ENCODE data around the gene GJB5. TPM values are rescaled to one million over a fixed set of nuclear protein-coding genes. Genes with fewer than 3 reads are reported as not detected.

Gene GJB5
- polyA plus RNA-seq, 1 donor from 2014 or later, result not detected

- no peak overlapping the region for H3K4me2 ChIP-seq (ENCODE audit: low read length)
- H3K36me3 ChIP-seq (ENCODE audit: insufficient read depth, low read length), result no peaks in the 10 kb centered on the region
- no peaks in the 10 kb centered on the region for H4K20me1 ChIP-seq (ENCODE audit: insufficient read depth)
- no peaks in the 10 kb centered on the region for H3F3A ChIP-seq (ENCODE audit: insufficient read depth, low read length, poor library complexity, severe bottlenecking)
- no peak overlapping the region for H2AFZ ChIP-seq (ENCODE audit: low read depth, low read length)
- no peaks in the 10 kb centered on the region for H3K9me2 ChIP-seq (ENCODE audit: insufficient read depth, low read length)
- no peaks in the 10 kb centered on the region for H3K79me2 ChIP-seq (replicated peaks; ENCODE audit: insufficient read depth, low read length)
- TF ChIP-seq EP300 (conservative IDR thresholded peaks at IDR 0.05; ENCODE audit: poor library complexity, severe bottlenecking) (no peak), TAF1 (IDR thresholded peaks at IDR 0.05; ENCODE audit: low read depth) (no peak), SMC3 (conservative IDR thresholded peaks at IDR 0.05; ENCODE audit: poor library complexity) (no peak), RAD21 (conservative IDR thresholded peaks at IDR 0.05) (no peak), POLR2AphosphoS5 (IDR thresholded peaks at IDR 0.05) (no peak), EZH2 (IDR thresholded peaks at IDR 0.05; ENCODE audit: borderline replicate concordance, insufficient read depth, low read length, poor library complexity, severe bottlenecking) (no peak), MXI1 (conservative IDR thresholded peaks at IDR 0.05; ENCODE audit: poor library complexity, severe bottlenecking) (no peak), CTCF (IDR thresholded peaks at IDR 0.05; ENCODE audit: poor library complexity, severe bottlenecking) (no peak), REST (IDR thresholded peaks at IDR 0.05; ENCODE audit: borderline replicate concordance) (no peak)
- H3K9me3 ChIP-seq (ENCODE audit: low read length), result no peaks in the 10 kb centered on the region
- no peak overlapping the region for H3K9ac ChIP-seq (ENCODE audit: low read length)
- no peaks in the 10 kb centered on the region for H3K27me3 ChIP-seq (ENCODE audit: insufficient read depth, low read depth, low read length)
- H3K4me3 ChIP-seq (ENCODE audit: low read length), result no peak overlapping the region
- no peak overlapping the region for H3K27ac ChIP-seq (ENCODE audit: low read length)
Measured at GRCh38 chr1:34743775-34744174, 11.1 kb upstream of the GJB5 start.

- Histone ChIP-seq H3K27me3 (ENCODE audit: insufficient read depth, low read depth, low read length) (no peaks in the 10 kb centered on the region), H4K20me1 (ENCODE audit: insufficient read depth) (no peaks in the 10 kb centered on the region)
Measured at GRCh38 chr1:34744851-34745250, 10.0 kb upstream of the GJB5 start.

More at GRCh38 chr1:34744851-34745250, 10.0 kb upstream of the GJB5 start:
- Histone ChIP-seq H3K27ac (ENCODE audit: low read length) (no peak overlapping the region), H3K36me3 (ENCODE audit: insufficient read depth, low read length) (no peaks in the 10 kb centered on the region), H3F3A (ENCODE audit: insufficient read depth, low read length, poor library complexity, severe bottlenecking) (no peaks in the 10 kb centered on the region), H3K9me2 (ENCODE audit: insufficient read depth, low read length) (no peaks in the 10 kb centered on the region), H2AFZ (ENCODE audit: low read depth, low read length) (no peak overlapping the region), H3K4me3 (ENCODE audit: low read length) (no peak overlapping the region), H3K9me3 (ENCODE audit: low read length) (no peaks in the 10 kb centered on the region), H3K4me2 (ENCODE audit: low read length) (no peak overlapping the region), H3K9ac (ENCODE audit: low read length) (no peak overlapping the region), H3K79me2 (replicated peaks; ENCODE audit: insufficient read depth, low read length) (no peaks in the 10 kb centered on the region)
- TF ChIP-seq POLR2AphosphoS5 (IDR thresholded peaks at IDR 0.05) (no peak), RAD21 (conservative IDR thresholded peaks at IDR 0.05) (no peak), TAF1 (IDR thresholded peaks at IDR 0.05; ENCODE audit: low read depth) (no peak), EZH2 (IDR thresholded peaks at IDR 0.05; ENCODE audit: borderline replicate concordance, insufficient read depth, low read length, poor library complexity, severe bottlenecking) (no peak), SMC3 (conservative IDR thresholded peaks at IDR 0.05; ENCODE audit: poor library complexity) (no peak), CTCF (IDR thresholded peaks at IDR 0.05; ENCODE audit: poor library complexity, severe bottlenecking) (no peak), MXI1 (conservative IDR thresholded peaks at IDR 0.05; ENCODE audit: poor library complexity, severe bottlenecking) (no peak), REST (IDR thresholded peaks at IDR 0.05; ENCODE audit: borderline replicate concordance) (no peak), EP300 (conservative IDR thresholded peaks at IDR 0.05; ENCODE audit: poor library complexity, severe bottlenecking) (no peak)

Measured in neural cell (in vitro differentiated cells).